Body of pancreas (tissue), 4 donors: ENCODE results near the gene ARMC10. TPM values are rescaled to one million over a fixed set of nuclear protein-coding genes. Genes with fewer than 3 reads are reported as not detected.
"Not testable (repeated sequence)": the region's sequence is repeated elsewhere in the genome, so short reads cannot be mapped to it uniquely, and the experiment has no call there.

ENCODE experiments used
- ATAC-seq: fragments of 150-250 bp; one replicate; pipeline ENCODE4 v1.9.1; 2016
- DNase-seq, 4 donors: peaks; one replicate each; pipeline ENCODE4 v3.0.0-alpha.2; 2019
- H3K27ac ChIP-seq, 4 donors: fragments of 200-600 bp; sonication (generic); 1 replicate in 3 of 4; 2 replicates in 1 of 4; pipeline versions ENCODE4 v1.5.1 to v1.6.1; 2016 to 2019; ENCODE audit warnings: mild to moderate bottlenecking in 1 of 4, mixed read lengths in 1 of 4, moderate library complexity in 1 of 4
- H3K27me3 ChIP-seq, 2 donors: fragments of 200-600 bp; sonication (generic); one replicate each; pipeline ENCODE4 v1.6.0; 2016; ENCODE audit warnings: mild to moderate bottlenecking in 1 of 2
- H3K36me3 ChIP-seq, 2 donors: fragments of 200-600 bp; sonication (generic); replicated peaks in 1 of 2; 2 replicates each; pipeline ENCODE4 v1.5.1; 2016; ENCODE audit warnings: low read depth in 2 of 2; ENCODE audit not compliant: insufficient read depth in 1 of 2
- H3K4me1 ChIP-seq: fragments of 200-600 bp; sonication (generic); one replicate; pipeline ENCODE4 v1.6.0; 2016
- H3K4me3 ChIP-seq, 2 donors: fragments of 200-600 bp; sonication (generic); 1 replicate in 1 of 2; 2 replicates in 1 of 2; pipeline ENCODE4 v1.5.1; 2016 to 2019
- H3K9me3 ChIP-seq, 3 donors: fragments of 200-600 bp; sonication (generic); 1 replicate in 2 of 3; 2 replicates in 1 of 3; pipeline ENCODE4 v1.5.1; 2016
- POLR2A ChIP-seq, 3 donors: fragments of 450-650 bp; IDR thresholded peaks; one replicate each; pipeline ENCODE4 v1.6.1; 2016; ENCODE audit warnings: antibody characterized with exemption in 3 of 3, mild to moderate bottlenecking in 2 of 3
- WGBS, 2 donors: methylation state at CpG; one replicate each; pipeline ENCODE4 v1.1.5; 2017; 5-methylcytosine and 5-hydroxymethylcytosine counted together
- intact Hi-C: fragments of 100-400 bp; cut with DNase I; formaldehyde crosslinking; loops from one replicate; pipeline ENCODE4 v1.15.1; 2023
- total RNA-seq, 2 donors: library from RNA; depleted of rRNA; stranded (reverse); fragments of >200 nt; gene quantifications; one replicate each; pipeline ENCODE4 v1.1.0, GENCODE V29; 2016
- TF ChIP-seq, protein P1 (sequence below), 7 experiments: fragments of 450-650 bp in 4 of 7; fragments of 200-600 bp in 3 of 7; sonication (generic) in 3 of 7; IDR thresholded peaks; one replicate each; pipeline ENCODE4 v1.5.1; 2016 to 2019; ENCODE audit warnings: antibody characterized with exemption in 7 of 7

Gene ARMC10
- total RNA-seq, result 10 to 100 TPM; 20.4 to 31.1 TPM

DNA sequence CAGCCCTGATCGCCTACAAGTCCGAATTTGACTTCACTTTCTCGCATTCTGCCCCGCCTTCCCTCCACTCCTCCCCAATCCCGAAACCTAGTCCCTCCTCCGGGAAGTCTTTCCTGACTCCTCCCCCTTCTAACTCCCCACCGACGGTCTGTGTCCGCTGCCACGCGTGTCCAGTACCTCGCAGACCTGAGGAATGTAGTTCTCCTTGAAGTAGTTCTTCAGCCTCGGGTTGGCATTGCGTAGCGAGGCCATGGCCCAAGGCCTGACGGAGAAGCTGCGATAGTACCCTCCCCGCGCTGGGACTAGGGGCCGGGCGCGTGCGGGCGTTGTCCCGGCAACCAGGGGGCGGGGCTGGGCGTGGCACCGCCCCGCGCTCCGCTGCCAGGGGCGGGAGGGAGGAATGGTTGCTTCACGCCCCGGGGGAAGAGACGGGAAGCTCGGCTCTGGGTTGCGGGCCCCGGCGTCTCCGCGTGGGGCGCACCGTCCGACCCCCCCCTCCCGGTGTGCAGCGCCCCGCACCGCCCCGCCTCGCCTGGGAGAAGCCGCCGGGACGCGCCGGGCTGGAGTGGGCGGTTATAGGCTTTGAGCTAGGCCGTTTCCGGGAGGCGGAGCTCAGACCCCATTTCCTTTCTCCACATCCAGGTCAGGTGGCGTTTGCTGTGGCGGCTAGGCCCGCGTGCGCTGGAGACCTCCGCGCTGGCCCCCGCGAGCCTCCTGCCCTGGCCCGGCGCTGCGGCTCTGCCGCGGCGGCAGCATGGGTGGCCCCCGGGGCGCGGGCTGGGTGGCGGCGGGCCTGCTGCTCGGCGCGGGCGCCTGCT is at the start of gene ARMC10, which contains the start of gene FBXL13:
Gene ARMC10 (plus strand): TSS at position 622 of the 818 bp plus-strand sequence. CDS start 133 bp downstream, at position 755.
Gene FBXL13 (minus strand): TSS at position 278 of the 818 bp plus-strand sequence.
- peak; percentile 39 to 66 (median 58) for TF ChIP-seq POLR2A (IDR thresholded peaks at IDR 0.05)
- TF ChIP-seq, protein P1, sequence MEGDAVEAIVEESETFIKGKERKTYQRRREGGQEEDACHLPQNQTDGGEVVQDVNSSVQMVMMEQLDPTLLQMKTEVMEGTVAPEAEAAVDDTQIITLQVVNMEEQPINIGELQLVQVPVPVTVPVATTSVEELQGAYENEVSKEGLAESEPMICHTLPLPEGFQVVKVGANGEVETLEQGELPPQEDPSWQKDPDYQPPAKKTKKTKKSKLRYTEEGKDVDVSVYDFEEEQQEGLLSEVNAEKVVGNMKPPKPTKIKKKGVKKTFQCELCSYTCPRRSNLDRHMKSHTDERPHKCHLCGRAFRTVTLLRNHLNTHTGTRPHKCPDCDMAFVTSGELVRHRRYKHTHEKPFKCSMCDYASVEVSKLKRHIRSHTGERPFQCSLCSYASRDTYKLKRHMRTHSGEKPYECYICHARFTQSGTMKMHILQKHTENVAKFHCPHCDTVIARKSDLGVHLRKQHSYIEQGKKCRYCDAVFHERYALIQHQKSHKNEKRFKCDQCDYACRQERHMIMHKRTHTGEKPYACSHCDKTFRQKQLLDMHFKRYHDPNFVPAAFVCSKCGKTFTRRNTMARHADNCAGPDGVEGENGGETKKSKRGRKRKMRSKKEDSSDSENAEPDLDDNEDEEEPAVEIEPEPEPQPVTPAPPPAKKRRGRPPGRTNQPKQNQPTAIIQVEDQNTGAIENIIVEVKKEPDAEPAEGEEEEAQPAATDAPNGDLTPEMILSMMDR (IDR thresholded peaks at IDR 0.05), result peak in 4 of 7 experiments; percentile 22 to 53 (median 40)
- no peaks in the 10 kb centered on the region for H3K27me3 ChIP-seq
- ATAC-seq, result peak; percentile 92
- peak within 1 kb of the TSS; percentile 81 to 97 (median 86) for H3K27ac ChIP-seq
- no peaks in the 10 kb centered on the region for H3K9me3 ChIP-seq
- peaks cover 28% of the 10 kb centered on the region for H3K4me1 ChIP-seq
- 0% methylated on average over 26 to 78 of the region's 83 CpGs for WGBS, 2 donors
- peak; percentile 90 to 95 (median 91) for DNase-seq
- no peaks in the 10 kb centered on the region for H3K36me3 ChIP-seq
- peak within 1 kb of the TSS; percentile 16 to 96 for H3K4me3 ChIP-seq
- intact Hi-C loops, result no loop called here

DNA sequence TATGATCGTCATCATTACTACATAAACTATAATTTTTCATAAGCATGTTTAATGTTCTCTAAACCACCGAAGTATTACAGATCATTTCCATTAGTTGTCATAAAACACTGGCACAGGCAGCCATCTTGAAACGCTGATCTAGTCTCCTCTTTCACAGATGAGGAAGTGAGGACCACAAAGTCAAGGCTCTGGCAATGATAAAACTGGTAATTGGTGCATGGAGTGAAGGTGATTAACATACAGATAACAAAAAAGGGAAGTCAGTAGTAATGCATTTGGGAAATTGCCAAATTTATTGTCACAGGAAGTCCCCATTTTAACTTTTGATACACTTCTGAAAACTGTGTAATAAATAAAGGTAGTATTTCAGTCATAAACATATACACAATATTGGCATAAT is 49.6 kb upstream of the ARMC10 start:
- Histone ChIP-seq H3K4me1 (no peaks in the 10 kb centered on the region), H3K9me3 (no peaks in the 10 kb centered on the region), H3K36me3 (no peaks in the 10 kb centered on the region), H3K4me3 (no peak overlapping the region), H3K27ac (no peak overlapping the region), H3K27me3 (no peaks in the 10 kb centered on the region)
- intact Hi-C loops, result no loop called here
- ATAC-seq (no peak), DNase-seq (no peak)
- WGBS, 2 donors, result 66 to 82% methylated on average over 3 of the region's 3 CpGs
- TF ChIP-seq POLR2A (IDR thresholded peaks at IDR 0.05), result no peak
- TF ChIP-seq, protein P1 (IDR thresholded peaks at IDR 0.05), result no peak

DNA sequence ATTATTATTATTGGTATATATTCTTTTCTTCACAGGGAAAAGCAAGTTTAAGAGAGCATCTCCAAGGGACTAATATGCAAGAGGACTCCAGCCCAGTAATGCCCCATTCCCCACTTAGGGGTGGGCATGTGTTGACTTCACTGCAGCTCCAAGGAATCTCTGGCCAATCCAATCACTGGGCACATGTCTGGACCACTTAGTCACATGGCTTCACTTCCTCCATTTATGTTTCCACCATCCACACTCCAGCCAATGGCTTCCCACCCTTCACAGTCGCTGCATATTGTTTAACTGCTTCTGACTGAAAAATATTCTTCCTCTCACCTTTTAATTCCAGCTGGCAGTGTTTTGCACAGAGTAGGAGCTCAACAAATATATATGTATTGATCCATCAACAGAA is 43.9 kb upstream of the ARMC10 start:
- H3K9me3 ChIP-seq, result no peaks in the 10 kb centered on the region
- intact Hi-C loops, result no loop called here
- DNase-seq, result no peak
- H3K4me3 ChIP-seq, result no peak overlapping the region
- TF ChIP-seq POLR2A (IDR thresholded peaks at IDR 0.05), result no peak
- TF ChIP-seq, protein P1 (IDR thresholded peaks at IDR 0.05), result no peak
- 96% methylated on average over 1 of the region's 1 CpG for WGBS, 2 donors
- H3K27ac ChIP-seq, result no peak overlapping the region
- no peak for ATAC-seq
- H3K27me3 ChIP-seq, result no peaks in the 10 kb centered on the region
- H3K4me1 ChIP-seq, result no peaks in the 10 kb centered on the region
- no peaks in the 10 kb centered on the region for H3K36me3 ChIP-seq

DNA sequence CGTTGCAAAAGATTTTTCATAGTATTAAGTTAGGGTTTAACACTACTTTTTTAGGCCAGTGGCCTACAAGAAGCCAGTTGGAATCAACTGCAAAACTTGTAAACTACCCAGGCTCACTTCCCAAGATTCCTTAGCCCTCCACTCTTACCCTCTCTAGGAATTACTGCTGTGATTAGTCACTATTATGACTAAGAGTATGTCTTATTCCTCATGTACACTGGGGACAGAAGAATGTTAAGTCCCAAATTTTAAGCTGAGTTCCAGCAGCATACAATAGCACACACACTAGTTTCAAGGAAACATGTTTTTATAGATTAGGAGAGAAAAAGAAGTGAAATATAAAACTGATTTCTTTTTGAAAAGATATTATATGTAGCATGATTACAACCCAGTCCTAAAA is 43.2 kb upstream of the ARMC10 start:
- Histone ChIP-seq H3K27me3 (no peaks in the 10 kb centered on the region), H3K27ac (no peak overlapping the region), H3K4me3 (no peak overlapping the region), H3K36me3 (no peaks in the 10 kb centered on the region), H3K9me3 (no peaks in the 10 kb centered on the region), H3K4me1 (no peaks in the 10 kb centered on the region)
- intact Hi-C loops, result no loop called here
- WGBS, 2 donors, result 41 to 46% methylated on average over 1 of the region's 1 CpG
- DNase-seq, result no peak
- ATAC-seq, result no peak
- no peak for TF ChIP-seq POLR2A (IDR thresholded peaks at IDR 0.05)
- TF ChIP-seq, protein P1 (IDR thresholded peaks at IDR 0.05), result no peak

DNA sequence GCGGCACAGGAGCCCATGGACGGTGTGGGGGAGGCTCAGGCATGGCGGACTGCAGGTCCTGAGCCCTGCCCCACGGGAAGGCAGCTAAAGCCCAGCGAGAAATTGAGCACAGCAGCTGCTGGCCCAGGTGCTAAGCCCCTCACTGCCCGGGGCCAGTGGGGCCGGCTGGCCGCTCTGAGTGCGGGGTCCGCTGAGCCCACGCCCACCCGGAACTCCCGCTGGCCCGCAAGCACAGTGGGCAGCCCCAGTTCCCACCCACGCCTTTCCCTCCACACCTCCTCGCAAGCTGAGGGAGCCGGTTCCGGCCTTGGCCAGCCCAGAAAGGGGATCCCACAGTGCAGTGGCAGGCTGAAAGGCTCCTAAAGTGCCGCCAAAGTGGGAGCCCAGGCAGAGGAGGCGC is 40.6 kb upstream of the ARMC10 start:
- H3K9me3 ChIP-seq, H3K4me3 ChIP-seq, H3K36me3 ChIP-seq, intact Hi-C loops, H3K27me3 ChIP-seq, ATAC-seq, H3K27ac ChIP-seq, DNase-seq, H3K4me1 ChIP-seq: not testable (repeated sequence)
- WGBS, 2 donors, result 92 to 100% methylated on average over 2 to 13 of the region's 20 CpGs
